ENCODE results near the gene MED28. TPM values are rescaled to one million over a fixed set of nuclear protein-coding genes. Genes with fewer than 3 reads are reported as not detected.
A peak's percentile ranks its signal among the peaks of the same experiment; 100 is the strongest.

Gene MED28
- total RNA-seq, 2 experiments from 2014 or later: 43.0 to 58.0 TPM

GRCh38 chr4:17619416-17620105 is 5.1 kb downstream of the MED28 start:
- no peak overlapping the region for H3K4me3 Mint-ChIP-seq
- H3K36me3 Mint-ChIP-seq (ENCODE audit: low read depth): peaks cover 62% of the 10 kb centered on the region
- peaks cover 43% of the 10 kb centered on the region for H3K4me1 Mint-ChIP-seq
- no peaks in the 10 kb centered on the region for H3K9me3 Mint-ChIP-seq (ENCODE audit: low read depth)
- no peak for DNase-seq
- ChIA-PET CTCF (interaction anchor here (0.6 to 1.2 kb wide), 2 partner anchors 70 to 113 kb away, joined by 4 to 5 read pairs; no protein-coding TSS in a partner anchor), POLR2A (interaction anchor here (1.1 kb wide), 1 partner anchor 191 kb away, joined by 5 read pairs; no protein-coding TSS in a partner anchor)
- peak overlapping the region; percentile 76 for H3K27ac Mint-ChIP-seq
- intact Hi-C loops (cut with DNase I, micrococcal nuclease): loop anchor here in 1 of 2 experiments (10.0 kb wide), 1 partner anchor 1395 kb away; the partner anchor contains the start of gene TAPT1
- no peak for ATAC-seq
- H3K27me3 Mint-ChIP-seq: no peaks in the 10 kb centered on the region

GRCh38 chr4:17623451-17624001 is 9.1 kb downstream of the MED28 start:
- Mint-ChIP-seq H3K36me3 (ENCODE audit: low read depth) (peaks cover 73% of the 10 kb centered on the region), H3K27me3 (no peaks in the 10 kb centered on the region), H3K9me3 (ENCODE audit: low read depth) (no peaks in the 10 kb centered on the region), H3K27ac (no peak overlapping the region), H3K4me1 (peaks cover 13% of the 10 kb centered on the region), H3K4me3 (no peak overlapping the region)
- ChIA-PET CTCF (interaction anchor here (1.3 kb wide), 1 partner anchor 75 kb away, joined by 3 read pairs; no protein-coding TSS in a partner anchor), POLR2A (no interaction called here)
- no peak for DNase-seq
- no peak for ATAC-seq
- intact Hi-C loops (cut with DNase I, micrococcal nuclease): no loop called here

- Mint-ChIP-seq H3K27ac (no peak overlapping the region), H3K9me3 (ENCODE audit: low read depth) (no peaks in the 10 kb centered on the region), H3K4me3 (no peak overlapping the region), H3K36me3 (ENCODE audit: low read depth) (peaks cover 70% of the 10 kb centered on the region), H3K4me1 (peaks cover under 1% of the 10 kb centered on the region), H3K27me3 (no peaks in the 10 kb centered on the region)
- ChIA-PET CTCF (no interaction called here), POLR2A (no interaction called here)
- no peak for DNase-seq
- intact Hi-C loops (cut with DNase I, micrococcal nuclease): no loop called here
- no peak for ATAC-seq
Observed at GRCh38 chr4:17624821-17625220, 10.4 kb downstream of the MED28 start.

GRCh38 chr4:17630228-17630627 is 15.8 kb downstream of the MED28 start:
- Mint-ChIP-seq H3K36me3 (ENCODE audit: low read depth) (peaks cover 62% of the 10 kb centered on the region), H3K4me3 (no peak overlapping the region), H3K9me3 (ENCODE audit: low read depth) (no peaks in the 10 kb centered on the region), H3K4me1 (no peaks in the 10 kb centered on the region), H3K27me3 (no peaks in the 10 kb centered on the region), H3K27ac (no peak overlapping the region)
- intact Hi-C loops (cut with DNase I, micrococcal nuclease): loop anchor here in 1 of 2 experiments (2.0 kb wide), 1 partner anchor 13 kb away; no protein-coding TSS in a partner anchor
- no peak for DNase-seq
- ChIA-PET POLR2A (no interaction called here), CTCF (no interaction called here)
- ATAC-seq: no peak

- Mint-ChIP-seq H3K36me3 (ENCODE audit: low read depth) (peaks cover 41% of the 10 kb centered on the region), H3K9me3 (ENCODE audit: low read depth) (no peaks in the 10 kb centered on the region), H3K27ac (no peak overlapping the region), H3K4me1 (no peaks in the 10 kb centered on the region), H3K27me3 (no peaks in the 10 kb centered on the region), H3K4me3 (no peak overlapping the region)
- DNase-seq (no peak), ATAC-seq (no peak)
- POLR2A ChIA-PET: no interaction called here
- intact Hi-C loops (cut with DNase I, micrococcal nuclease): no loop called here
- CTCF ChIA-PET: interaction anchor here (0.9 to 3.7 kb wide), 3 partner anchors 24 to 85 kb away, joined by 3 to 40 read pairs (median 3); no protein-coding TSS in a partner anchor
Observed at GRCh38 chr4:17633600-17633999, 19.2 kb downstream of the MED28 start.

- Mint-ChIP-seq H3K36me3 (ENCODE audit: low read depth) (peaks cover 34% of the 10 kb centered on the region), H3K27me3 (no peaks in the 10 kb centered on the region), H3K4me1 (no peaks in the 10 kb centered on the region), H3K9me3 (ENCODE audit: low read depth) (no peaks in the 10 kb centered on the region), H3K27ac (no peak overlapping the region), H3K4me3 (no peak overlapping the region)
- ChIA-PET POLR2A (no interaction called here), CTCF (interaction anchor here (1.1 to 3.7 kb wide), 7 partner anchors 9 to 119 kb away, joined by 3 to 40 read pairs (median 4); no protein-coding TSS in a partner anchor)
- DNase-seq: no peak
- ATAC-seq: no peak
- intact Hi-C loops (cut with DNase I, micrococcal nuclease): loop anchor here in 1 of 2 experiments (5.0 kb wide), 2 partner anchors 172 to 957 kb away; no protein-coding TSS in a partner anchor
Observed at GRCh38 chr4:17635056-17635455, 20.6 kb downstream of the MED28 start.

- ChIA-PET CTCF (interaction anchor here (0.7 to 3.7 kb wide), 11 partner anchors 10 to 123 kb away, joined by 3 to 40 read pairs (median 4); no protein-coding TSS in a partner anchor), POLR2A (no interaction called here)
- Mint-ChIP-seq H3K9me3 (ENCODE audit: low read depth) (no peaks in the 10 kb centered on the region), H3K36me3 (ENCODE audit: low read depth) (peaks cover 25% of the 10 kb centered on the region), H3K4me3 (no peak overlapping the region), H3K4me1 (no peaks in the 10 kb centered on the region), H3K27me3 (no peaks in the 10 kb centered on the region), H3K27ac (no peak overlapping the region)
- intact Hi-C loops (cut with DNase I, micrococcal nuclease): loop anchor here in 1 of 2 experiments (1.0 to 5.0 kb wide), 3 partner anchors 87 to 956 kb away; no protein-coding TSS in a partner anchor
- ATAC-seq (peak; percentile 21), DNase-seq (no peak)
Observed at GRCh38 chr4:17636341-17636695, 21.9 kb downstream of the MED28 start.

- POLR2A ChIA-PET: no interaction called here
- Mint-ChIP-seq H3K36me3 (ENCODE audit: low read depth) (peaks cover 19% of the 10 kb centered on the region), H3K4me3 (no peak overlapping the region), H3K27me3 (no peaks in the 10 kb centered on the region), H3K27ac (no peak overlapping the region), H3K9me3 (ENCODE audit: low read depth) (no peaks in the 10 kb centered on the region), H3K4me1 (no peaks in the 10 kb centered on the region)
- DNase-seq (peak; percentile 87), ATAC-seq (peak; percentile 95)
- CTCF ChIA-PET: interaction anchor here (0.9 to 3.7 kb wide), 9 partner anchors 11 to 124 kb away, joined by 3 to 40 read pairs (median 4); no protein-coding TSS in a partner anchor
- intact Hi-C loops (cut with DNase I, micrococcal nuclease): loop anchor here (1.0 to 5.0 kb wide), 3 partner anchors 88 to 955 kb away; no protein-coding TSS in a partner anchor
Observed at GRCh38 chr4:17636696-17637622, 22.5 kb downstream of the MED28 start.

- DNase-seq (no peak), ATAC-seq (no peak)
- Mint-ChIP-seq H3K4me1 (no peaks in the 10 kb centered on the region), H3K36me3 (ENCODE audit: low read depth) (peaks cover 12% of the 10 kb centered on the region), H3K27ac (no peak overlapping the region), H3K27me3 (no peaks in the 10 kb centered on the region), H3K9me3 (ENCODE audit: low read depth) (no peaks in the 10 kb centered on the region), H3K4me3 (no peak overlapping the region)
- intact Hi-C loops (cut with DNase I, micrococcal nuclease): loop anchor here in 1 of 2 experiments (5.0 kb wide), 2 partner anchors 168 to 953 kb away; no protein-coding TSS in a partner anchor
- POLR2A ChIA-PET: no interaction called here
- CTCF ChIA-PET: no interaction called here
Observed at GRCh38 chr4:17639136-17639535, 24.7 kb downstream of the MED28 start.

GRCh38 chr4:17642398-17642783 is 27.9 kb downstream of the MED28 start:
- Mint-ChIP-seq H3K4me3 (no peak overlapping the region), H3K27ac (no peak overlapping the region), H3K4me1 (no peaks in the 10 kb centered on the region), H3K36me3 (ENCODE audit: low read depth) (peaks cover 4% of the 10 kb centered on the region), H3K27me3 (no peaks in the 10 kb centered on the region), H3K9me3 (ENCODE audit: low read depth) (no peaks in the 10 kb centered on the region)
- ChIA-PET POLR2A (no interaction called here), CTCF (no interaction called here)
- intact Hi-C loops (cut with DNase I, micrococcal nuclease): no loop called here
- no peak for ATAC-seq
- no peak for DNase-seq

- no peaks in the 10 kb centered on the region for H3K27me3 Mint-ChIP-seq
- H3K4me3 Mint-ChIP-seq: no peak overlapping the region
- H3K36me3 Mint-ChIP-seq (ENCODE audit: low read depth): peaks cover 4% of the 10 kb centered on the region
- DNase-seq: no peak
- intact Hi-C loops (cut with DNase I, micrococcal nuclease): no loop called here
- ChIA-PET CTCF (no interaction called here), POLR2A (no interaction called here)
- peaks cover 7% of the 10 kb centered on the region for H3K4me1 Mint-ChIP-seq
- no peak for ATAC-seq
- H3K9me3 Mint-ChIP-seq (ENCODE audit: low read depth): no peaks in the 10 kb centered on the region
- H3K27ac Mint-ChIP-seq: no peak overlapping the region
Observed at GRCh38 chr4:17646693-17647092, 32.3 kb downstream of the MED28 start.
